ENCODE measurements around the gene ATP9B. TPM values are rescaled to one million over a fixed set of nuclear protein-coding genes. Genes with fewer than 3 reads are reported as not detected.

ATP9B gene
- total RNA-seq, 1 experiment from 2014 or later: 8.0 TPM

DNA sequence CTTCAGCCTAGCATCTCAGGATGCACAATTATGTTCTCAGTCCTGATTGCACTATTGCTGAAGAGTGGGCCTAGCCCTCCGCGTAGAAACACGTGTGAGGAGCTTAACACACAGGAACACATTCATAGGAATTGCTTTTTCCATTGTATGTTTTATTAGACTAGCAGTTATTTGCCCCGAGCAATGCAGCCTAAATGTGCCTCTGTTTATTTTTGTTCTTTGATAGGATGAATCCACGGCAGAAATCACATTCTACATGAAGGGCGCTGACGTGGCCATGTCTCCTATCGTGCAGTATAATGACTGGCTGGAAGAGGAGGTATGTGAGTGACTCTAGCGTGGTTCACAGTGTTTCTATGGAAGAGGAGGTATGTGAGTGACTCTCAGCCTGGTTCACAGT lies 260.6 kb downstream of the ATP9B start:
- no peak for DNase-seq
- H3K27me3 ChIP-seq (ENCODE audit: control insufficient read depth, insufficient read depth, low read length): no peaks in the 10 kb centered on the region

DNA sequence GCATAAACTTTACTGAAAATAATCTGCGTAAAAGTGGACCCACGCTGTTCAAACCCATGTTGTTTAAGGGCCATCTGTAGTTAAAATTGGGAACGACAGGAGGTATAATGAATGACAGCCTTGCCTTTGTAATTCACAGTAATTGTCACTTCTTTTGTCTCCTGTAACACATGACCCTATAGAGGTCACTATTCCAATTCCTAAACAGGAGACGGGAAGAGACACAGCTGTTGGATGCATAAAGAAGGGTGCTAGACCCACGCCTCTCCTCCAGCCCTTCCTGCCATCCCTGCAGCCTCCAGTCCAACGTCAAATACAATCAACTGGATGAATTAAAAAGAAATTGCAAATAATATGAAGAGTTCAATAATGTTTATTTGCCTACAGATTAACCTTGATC lies 263.5 kb downstream of the ATP9B start:
- H3K36me3 ChIP-seq (replicated peaks; ENCODE audit: control insufficient read depth, insufficient read depth, low read length): no peaks in the 10 kb centered on the region
- peak; percentile 49 for DNase-seq
- no peaks in the 10 kb centered on the region for H3K27me3 ChIP-seq (ENCODE audit: control insufficient read depth, insufficient read depth, low read length)
- no peak overlapping the region for H3K4me3 ChIP-seq (ENCODE audit: insufficient read depth, low read depth, low read length)

More for the DNA sequence above, 260.6 kb downstream of the ATP9B start:
- Histone ChIP-seq H3K36me3 (replicated peaks; ENCODE audit: control insufficient read depth, insufficient read depth, low read length) (no peaks in the 10 kb centered on the region), H3K4me3 (ENCODE audit: insufficient read depth, low read depth, low read length) (no peak overlapping the region)

DNA sequence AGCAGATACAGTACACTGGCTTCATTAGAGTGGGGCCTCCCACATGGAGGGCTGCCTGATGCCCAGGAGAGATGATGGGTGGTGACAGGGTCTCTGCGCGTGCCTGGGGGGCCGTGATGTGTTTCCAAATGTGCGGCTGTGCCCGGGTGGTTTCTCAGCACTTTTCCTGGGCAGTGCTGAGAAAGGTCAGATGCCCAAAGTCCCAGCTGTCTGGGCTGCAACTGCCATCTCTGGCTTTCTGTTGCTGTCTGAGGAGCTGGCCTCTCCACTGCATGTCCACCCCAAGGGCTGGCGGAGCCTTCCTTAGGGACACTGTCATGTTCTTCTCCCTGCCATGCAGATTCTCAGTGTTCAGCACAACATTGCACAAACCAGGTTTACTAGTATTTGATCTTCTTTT lies 263.9 kb downstream of the ATP9B start:
- H3K4me3 ChIP-seq (ENCODE audit: insufficient read depth, low read depth, low read length): no peak overlapping the region
- H3K27me3 ChIP-seq (ENCODE audit: control insufficient read depth, insufficient read depth, low read length): no peaks in the 10 kb centered on the region
- H3K36me3 ChIP-seq (replicated peaks; ENCODE audit: control insufficient read depth, insufficient read depth, low read length): no peaks in the 10 kb centered on the region
- DNase-seq: no peak

DNA sequence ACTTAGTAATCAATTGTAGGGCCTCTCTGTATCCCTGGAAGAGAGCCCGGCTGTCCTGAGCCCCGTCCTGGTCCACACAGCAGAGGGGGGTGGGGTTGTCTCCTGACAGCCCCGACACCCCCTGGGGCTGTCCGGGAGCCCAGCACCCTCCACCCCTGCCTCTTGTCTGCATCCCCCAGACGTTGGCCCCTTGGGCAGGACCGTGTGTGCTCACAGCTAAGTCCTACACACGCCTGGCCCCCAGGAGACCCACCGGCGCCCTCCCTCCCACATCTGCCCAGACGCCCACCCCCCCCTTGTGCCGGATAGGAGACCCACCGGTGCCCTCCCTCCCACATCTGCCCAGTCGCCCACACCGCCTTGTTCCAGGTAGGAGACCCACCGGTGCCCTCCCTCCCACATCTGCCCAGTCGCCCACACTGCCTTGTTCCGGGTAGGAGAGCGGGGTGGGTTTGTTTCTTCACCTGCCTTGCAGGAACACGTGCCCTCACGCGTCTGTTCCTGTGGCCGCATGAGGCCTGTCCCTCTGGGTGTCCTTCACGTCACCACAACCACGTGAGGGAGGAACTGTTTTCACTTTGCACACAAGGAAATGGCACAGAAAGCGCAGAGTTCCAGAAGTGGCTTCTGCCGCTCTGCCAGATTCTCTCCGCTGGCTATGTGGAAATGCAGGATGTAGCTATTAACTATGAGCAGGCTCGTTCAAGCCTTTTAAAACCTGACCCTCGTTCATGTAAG lies 265.5 kb downstream of the ATP9B start:
- Histone ChIP-seq H3K27me3 (ENCODE audit: control insufficient read depth, insufficient read depth, low read length) (no peaks in the 10 kb centered on the region), H3K4me3 (ENCODE audit: insufficient read depth, low read depth, low read length) (no peak overlapping the region), H3K36me3 (replicated peaks; ENCODE audit: control insufficient read depth, insufficient read depth, low read length) (no peaks in the 10 kb centered on the region)
- DNase-seq: peak; percentile 47

DNA sequence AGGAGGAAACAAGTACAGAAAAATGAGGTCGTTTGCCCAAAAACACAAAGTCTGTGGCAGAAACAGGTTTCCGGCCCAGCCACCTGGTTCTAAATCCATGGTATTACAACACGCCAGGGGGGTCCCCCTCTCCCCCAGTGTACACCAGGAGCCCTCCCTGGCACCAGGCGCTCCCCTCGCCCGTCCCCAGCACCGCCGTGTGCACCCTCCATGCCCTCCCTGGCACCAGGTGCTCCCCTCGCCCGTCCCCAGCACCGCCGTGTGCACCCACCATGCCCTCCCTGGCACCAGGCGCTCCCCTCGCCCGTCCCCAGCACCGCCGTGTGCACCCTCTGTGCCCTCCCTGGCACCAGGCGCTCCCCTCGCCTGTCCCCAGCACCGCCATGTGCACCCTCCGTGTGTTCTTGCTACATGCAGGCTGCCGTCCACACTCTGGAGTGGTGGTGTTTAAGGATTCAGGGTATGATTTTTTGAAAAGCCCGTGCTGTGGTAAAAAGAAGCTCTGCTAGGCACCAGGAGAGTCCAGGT lies 266.7 kb downstream of the ATP9B start:
- Histone ChIP-seq H3K4me3 (ENCODE audit: insufficient read depth, low read depth, low read length) (no peak overlapping the region), H3K27me3 (ENCODE audit: control insufficient read depth, insufficient read depth, low read length) (no peaks in the 10 kb centered on the region), H3K36me3 (replicated peaks; ENCODE audit: control insufficient read depth, insufficient read depth, low read length) (no peaks in the 10 kb centered on the region)
- DNase-seq: peak; percentile 56

DNA sequence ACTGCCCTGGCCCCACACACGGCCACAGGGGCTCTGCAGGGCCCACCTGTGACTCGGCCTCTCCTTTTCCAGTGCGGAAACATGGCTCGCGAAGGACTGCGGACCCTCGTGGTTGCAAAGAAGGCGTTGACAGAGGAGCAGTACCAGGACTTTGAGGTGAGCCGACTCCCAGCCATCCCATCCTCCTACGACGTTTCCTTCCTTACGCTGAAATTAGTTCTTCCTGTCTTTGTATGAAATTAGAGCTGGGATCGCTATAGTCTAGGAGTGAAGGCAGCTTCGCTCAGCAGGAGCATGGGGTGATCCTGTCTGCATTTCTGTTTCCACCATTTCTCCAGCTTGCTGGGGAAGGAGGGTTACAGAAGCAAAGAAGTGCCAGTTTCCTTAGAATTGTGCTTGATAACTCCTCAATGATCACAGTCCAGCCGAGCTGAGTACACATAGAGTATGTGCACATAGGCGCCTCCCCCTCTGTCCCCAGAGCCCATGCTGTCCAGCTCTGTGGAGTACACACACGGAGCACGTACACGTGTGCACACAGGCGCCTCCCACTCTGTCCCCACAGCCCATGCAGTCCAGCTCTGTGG lies 267.5 kb downstream of the ATP9B start:
- no peak for DNase-seq
- H3K36me3 ChIP-seq (replicated peaks; ENCODE audit: control insufficient read depth, insufficient read depth, low read length): no peaks in the 10 kb centered on the region
- no peak overlapping the region for H3K4me3 ChIP-seq (ENCODE audit: insufficient read depth, low read depth, low read length)
- H3K27me3 ChIP-seq (ENCODE audit: control insufficient read depth, insufficient read depth, low read length): no peaks in the 10 kb centered on the region

DNA sequence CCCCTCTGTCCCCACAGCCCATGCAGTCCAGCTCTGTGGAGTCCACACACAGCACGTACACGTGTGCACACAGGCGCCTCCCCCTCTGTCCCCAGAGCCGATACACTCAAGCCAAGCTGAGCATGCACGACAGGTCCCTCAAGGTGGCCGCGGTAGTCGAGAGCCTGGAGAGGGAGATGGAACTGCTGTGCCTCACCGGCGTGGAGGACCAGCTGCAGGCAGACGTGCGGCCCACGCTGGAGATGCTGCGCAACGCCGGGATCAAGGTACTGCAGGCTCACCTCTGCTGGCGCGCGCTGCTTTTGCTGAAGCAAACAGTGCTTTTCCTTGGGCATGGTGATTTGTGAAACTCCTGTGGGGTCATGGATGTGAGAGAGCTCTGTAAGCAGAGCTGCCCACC lies 268.0 kb downstream of the ATP9B start:
- Histone ChIP-seq H3K4me3 (ENCODE audit: insufficient read depth, low read depth, low read length) (no peak overlapping the region), H3K36me3 (replicated peaks; ENCODE audit: control insufficient read depth, insufficient read depth, low read length) (no peaks in the 10 kb centered on the region), H3K27me3 (ENCODE audit: control insufficient read depth, insufficient read depth, low read length) (no peaks in the 10 kb centered on the region)
- DNase-seq: no peak

DNA sequence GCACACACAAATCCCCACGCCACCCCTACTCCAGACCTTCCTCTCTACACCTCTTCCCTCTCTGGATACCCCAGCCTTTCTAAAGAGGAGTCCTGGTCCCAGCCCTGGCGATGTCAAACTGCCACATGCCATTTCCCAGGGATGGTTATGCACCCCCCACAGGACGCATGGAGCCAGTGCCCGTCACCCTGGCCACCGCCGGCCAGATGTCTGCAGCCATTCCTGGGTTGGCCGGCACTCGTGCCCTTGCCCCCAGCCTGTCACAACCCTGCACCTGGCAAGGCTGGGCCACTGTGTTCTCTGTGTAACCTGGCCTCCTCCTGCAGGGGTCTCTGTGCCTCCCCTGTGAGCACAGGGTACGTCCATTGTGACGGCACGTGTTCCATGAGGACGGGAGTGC lies 268.4 kb downstream of the ATP9B start:
- H3K27me3 ChIP-seq (ENCODE audit: control insufficient read depth, insufficient read depth, low read length): no peaks in the 10 kb centered on the region
- H3K4me3 ChIP-seq (ENCODE audit: insufficient read depth, low read depth, low read length): no peak overlapping the region
- no peaks in the 10 kb centered on the region for H3K36me3 ChIP-seq (replicated peaks; ENCODE audit: control insufficient read depth, insufficient read depth, low read length)
- DNase-seq: no peak

DNA sequence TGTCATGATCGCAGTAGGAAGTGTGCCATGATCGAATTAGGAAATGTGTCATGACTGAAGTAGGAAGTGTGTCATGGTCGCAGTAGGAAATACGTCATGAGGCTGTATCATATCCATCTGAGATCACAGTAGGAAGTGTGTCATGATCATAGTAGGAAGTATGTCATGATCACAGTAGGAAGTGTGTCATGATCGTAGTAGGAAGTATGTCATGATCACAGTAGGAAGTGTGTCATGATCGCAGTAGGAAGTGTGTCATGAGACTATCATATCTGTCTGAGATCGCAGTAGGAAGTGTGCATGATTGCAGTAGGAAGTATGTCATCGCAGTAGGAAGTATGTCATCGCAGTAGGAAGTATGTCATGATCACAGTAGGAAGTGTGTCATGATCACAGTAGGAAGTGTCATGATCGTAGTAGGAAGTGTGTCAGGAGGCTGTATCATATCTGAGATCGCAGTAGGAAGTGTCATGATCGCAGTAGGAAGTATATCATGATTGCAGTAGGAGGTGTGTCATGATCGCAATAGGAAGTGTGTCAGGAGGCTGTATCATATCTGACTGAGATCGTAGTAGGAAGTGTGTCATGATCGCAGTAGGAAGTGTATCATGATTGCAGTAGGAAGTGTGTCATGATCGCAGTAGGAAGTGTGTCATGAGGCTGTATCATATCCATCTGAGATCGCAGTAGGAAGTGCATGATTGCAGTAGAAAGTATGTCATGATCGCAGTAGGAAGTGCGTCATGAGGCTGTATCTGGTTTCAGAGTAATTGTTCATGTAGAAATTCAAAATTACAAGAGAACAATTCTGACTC lies 270.1 kb downstream of the ATP9B start:
- no peak for DNase-seq
- H3K27me3 ChIP-seq (ENCODE audit: control insufficient read depth, insufficient read depth, low read length): no peaks in the 10 kb centered on the region
- peaks cover 2% of the 10 kb centered on the region for H3K36me3 ChIP-seq (replicated peaks; ENCODE audit: control insufficient read depth, insufficient read depth, low read length)
- H3K4me3 ChIP-seq (ENCODE audit: insufficient read depth, low read depth, low read length): no peak overlapping the region

DNA sequence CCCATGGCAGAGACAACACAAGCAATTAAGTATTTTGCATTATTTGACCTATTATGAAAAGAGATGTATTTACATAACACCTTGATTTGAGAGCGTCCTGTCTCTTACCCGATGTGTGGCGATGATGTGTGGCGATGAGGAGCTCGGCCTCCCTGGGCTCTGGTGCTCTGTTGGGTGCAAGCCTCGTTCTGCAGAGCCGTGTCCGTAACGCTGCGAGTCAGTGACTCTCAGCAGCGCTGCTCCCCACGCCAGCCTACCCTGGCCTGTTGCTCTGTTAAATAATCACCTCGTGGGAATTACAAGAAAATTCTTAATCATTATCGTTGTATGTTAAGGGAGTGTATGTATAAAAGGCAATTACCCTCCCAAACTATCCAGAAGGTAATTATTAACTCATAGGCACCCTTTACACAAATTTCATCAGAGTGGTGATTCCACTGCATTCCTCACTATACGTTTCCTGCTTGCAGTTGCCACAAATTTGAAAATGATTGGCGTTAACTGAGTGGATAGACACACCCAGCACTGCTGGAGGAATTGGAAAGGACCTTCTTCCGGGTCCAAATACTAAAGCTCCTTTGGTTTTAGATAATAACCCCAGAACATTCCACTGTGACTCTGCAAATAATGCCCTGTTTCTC lies 274.5 kb downstream of the ATP9B start:
- H3K4me3 ChIP-seq (ENCODE audit: insufficient read depth, low read depth, low read length): no peak overlapping the region
- peaks cover 13% of the 10 kb centered on the region for H3K36me3 ChIP-seq (replicated peaks; ENCODE audit: control insufficient read depth, insufficient read depth, low read length)
- H3K27me3 ChIP-seq (ENCODE audit: control insufficient read depth, insufficient read depth, low read length): no peaks in the 10 kb centered on the region
- no peak for DNase-seq

DNA sequence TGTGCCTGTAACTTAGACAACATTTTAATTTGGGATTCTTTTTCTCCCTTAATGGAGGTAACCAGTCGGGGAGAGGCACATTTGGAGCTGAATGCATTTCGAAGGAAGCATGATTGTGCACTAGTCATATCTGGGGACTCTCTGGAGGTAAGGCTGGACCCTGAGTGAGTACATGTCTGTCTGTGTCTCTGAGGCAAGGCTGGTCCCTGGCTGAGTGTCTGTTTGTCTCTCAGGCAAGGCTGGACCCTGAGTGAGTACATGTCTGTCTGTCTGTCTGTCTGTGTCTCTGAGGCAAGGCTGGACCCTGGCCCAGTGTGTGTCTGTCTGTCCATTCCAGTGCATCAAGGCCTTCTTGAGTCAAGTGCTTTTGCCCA lies 275.0 kb downstream of the ATP9B start:
- DNase-seq: no peak
- Histone ChIP-seq H3K4me3 (ENCODE audit: insufficient read depth, low read depth, low read length) (no peak overlapping the region), H3K36me3 (replicated peaks; ENCODE audit: control insufficient read depth, insufficient read depth, low read length) (peaks cover 13% of the 10 kb centered on the region), H3K27me3 (ENCODE audit: control insufficient read depth, insufficient read depth, low read length) (no peaks in the 10 kb centered on the region)

DNA sequence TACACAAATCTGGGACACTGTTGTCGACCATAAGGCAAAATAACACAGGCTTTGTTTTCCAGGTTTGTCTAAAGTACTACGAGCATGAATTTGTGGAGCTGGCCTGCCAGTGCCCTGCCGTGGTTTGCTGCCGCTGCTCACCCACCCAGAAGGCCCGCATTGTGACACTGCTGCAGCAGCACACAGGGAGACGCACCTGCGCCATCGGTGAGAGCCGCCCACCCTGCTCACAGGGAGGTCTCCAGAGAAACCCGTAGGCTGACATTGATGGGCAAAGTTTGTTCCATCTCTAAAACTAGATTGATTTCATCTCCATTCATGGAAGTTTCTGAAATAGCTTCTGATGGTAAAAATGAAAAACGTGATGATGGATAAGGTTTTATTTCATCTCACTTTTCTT lies 276.2 kb downstream of the ATP9B start:
- Histone ChIP-seq H3K36me3 (replicated peaks; ENCODE audit: control insufficient read depth, insufficient read depth, low read length) (peaks cover 13% of the 10 kb centered on the region), H3K27me3 (ENCODE audit: control insufficient read depth, insufficient read depth, low read length) (no peaks in the 10 kb centered on the region), H3K4me3 (ENCODE audit: insufficient read depth, low read depth, low read length) (no peak overlapping the region)
- no peak for DNase-seq

DNA sequence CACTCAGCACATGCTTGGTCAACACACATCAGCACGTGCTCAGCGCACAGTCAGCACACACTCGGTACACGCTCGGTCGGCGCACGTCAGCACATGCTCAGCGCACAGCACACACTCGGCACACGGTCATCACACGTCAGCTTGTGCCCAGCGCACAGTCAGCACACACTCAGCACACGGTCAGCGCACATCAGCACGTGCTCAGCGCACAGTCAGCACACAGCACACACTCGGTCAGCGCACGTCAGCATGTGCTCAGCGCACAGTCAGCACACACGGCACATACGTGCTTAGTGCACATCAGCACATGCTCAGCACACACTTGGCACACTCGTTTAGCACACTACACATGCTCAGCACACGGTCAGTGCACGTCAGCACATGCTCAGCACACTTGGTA lies 276.8 kb downstream of the ATP9B start:
- peaks cover 13% of the 10 kb centered on the region for H3K36me3 ChIP-seq (replicated peaks; ENCODE audit: control insufficient read depth, insufficient read depth, low read length)
- H3K27me3 ChIP-seq (ENCODE audit: control insufficient read depth, insufficient read depth, low read length): no peaks in the 10 kb centered on the region
- H3K4me3 ChIP-seq (ENCODE audit: insufficient read depth, low read depth, low read length): no peak overlapping the region
- no peak for DNase-seq

DNA sequence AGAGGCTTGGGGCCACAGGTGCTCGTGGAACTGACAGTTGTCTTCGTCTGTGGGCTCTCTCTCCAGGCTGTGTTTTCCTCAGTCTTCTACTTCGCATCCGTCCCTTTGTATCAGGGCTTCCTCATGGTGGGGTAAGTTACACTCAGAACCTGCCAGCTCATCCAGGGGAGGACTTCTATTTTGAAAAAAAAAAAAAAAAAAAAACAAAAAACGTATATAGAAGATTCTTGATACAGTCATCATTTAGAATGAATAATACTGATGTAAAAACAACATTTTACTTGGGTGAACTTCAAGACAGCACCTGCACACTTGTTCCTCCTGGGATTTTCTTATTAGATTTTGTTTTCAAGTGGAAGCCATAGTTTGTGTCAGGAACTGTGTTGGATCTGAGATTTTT lies 278.9 kb downstream of the ATP9B start:
- no peak for DNase-seq
- H3K27me3 ChIP-seq (ENCODE audit: control insufficient read depth, insufficient read depth, low read length): no peaks in the 10 kb centered on the region
- H3K4me3 ChIP-seq (ENCODE audit: insufficient read depth, low read depth, low read length): no peak overlapping the region
- H3K36me3 ChIP-seq (replicated peaks; ENCODE audit: control insufficient read depth, insufficient read depth, low read length): peaks cover 13% of the 10 kb centered on the region
